ENCODE data around the gene HYPK.

The HYPK gene

GRCh38 chr15:43851251-43851650, 50.9 kb downstream of the HYPK start:
- DNase-seq (ENCODE audit: low read depth) = no peak

- DNase-seq (ENCODE audit: low read depth) = no peak
Measured at GRCh38 chr15:43852607-43853006, 52.2 kb downstream of the HYPK start.
